Kidney (tissue), 22 donors: Measurements from ENCODE around the gene TCTA. TPM values are rescaled to one million over a fixed set of nuclear protein-coding genes. Genes with fewer than 3 reads are reported as not detected.

Experiments
- DNase-seq, 5 donors: peaks; one replicate each; pipeline ENCODE4 v3.0.0-alpha.2; 2013 to 2020
- FAIRE-seq: peaks from 2 replicates; lab custom pipeline; 2012; peaks lifted over from hg19 to GRCh38; lab: Jason Lieb, UNC
- H3K27ac ChIP-seq, 2 donors: one replicate each; pipeline ENCODE4 v1.7.0; 2013; ENCODE audit warnings: low read depth in 2 of 2, low read length in 2 of 2, inconsistent platforms in 1 of 2
- H3K27me3 ChIP-seq: one replicate; pipeline ENCODE4 v1.7.1; 2013; ENCODE audit warnings: low read length, inconsistent platforms; ENCODE audit not compliant: control insufficient read depth, insufficient read depth
- H3K36me3 ChIP-seq, 3 donors: one replicate each; pipeline versions ENCODE4 v1.7.0 to v1.7.1; 2013; ENCODE audit warnings: low read length in 3 of 3, control low read depth in 1 of 3, inconsistent platforms in 1 of 3; ENCODE audit not compliant: insufficient read depth in 3 of 3, control insufficient read depth in 2 of 3
- H3K4me1 ChIP-seq, 3 donors: one replicate each; pipeline versions ENCODE4 v1.7.0 to v1.7.1; 2013; ENCODE audit warnings: low read length in 3 of 3, inconsistent platforms in 1 of 3, low read depth in 1 of 3; ENCODE audit not compliant: control insufficient read depth in 2 of 3, insufficient read depth in 2 of 3
- H3K4me3 ChIP-seq, 3 donors: one replicate each; pipeline versions ENCODE4 v1.7.0 to v1.8.1; 2013; ENCODE audit warnings: low read length in 3 of 3, control low read depth in 1 of 3, inconsistent platforms in 1 of 3
- H3K9ac ChIP-seq, 3 donors: one replicate each; pipeline versions ENCODE4 v1.7.0 to v1.7.1; 2013; ENCODE audit warnings: low read length in 3 of 3, control low read depth in 1 of 3, inconsistent platforms in 1 of 3
- H3K9me3 ChIP-seq, 3 donors: one replicate each; pipeline versions ENCODE4 v1.7.0 to v1.7.1; 2013; ENCODE audit warnings: low read length in 3 of 3, control low read depth in 1 of 3, inconsistent platforms in 1 of 3; ENCODE audit not compliant: control insufficient read depth in 2 of 3, insufficient read depth in 1 of 3
- intact Hi-C: fragments of 100-400 bp; cut with DNase I; formaldehyde crosslinking; loops from one replicate; pipeline ENCODE4 v1.11.1; 2022
- long read RNA-seq, 10 donors: library from polyadenylated mRNA in 1 of 10; unstranded in 1 of 10; transcript quantifications; one replicate each; pipeline ENCODE4 v2.0.0 and lab custom pipeline, GENCODE V29; 2021 to 2026
- polyA plus RNA-seq: library from polyadenylated mRNA; stranded (reverse); fragments of 350-450 nt; fragmentation: Illumina TruSeq; extraction: RNeasy Lipid Tissue Mini Kit (QIAGEN cat#74804); gene quantifications from one replicate; pipeline ENCODE4 v1.2.3, GENCODE V29; 2014; ENCODE audit warnings: low read depth, low replicate concordance; ENCODE audit not compliant: insufficient read depth
- total RNA-seq: library from RNA; stranded (reverse); fragmentation: NEBNext Ultra II Directional; extraction: Animal tissue kit (Norgen Biotek cat#: 25700); gene quantifications from one replicate; pipeline ENCODE4 v1.2.1, GENCODE V29; 2021
- TF ChIP-seq, protein P1 (sequence below): IDR thresholded peaks from 3 replicates; pipeline ENCODE4 v1.5.1; 2012; ENCODE audit warnings: mild to moderate bottlenecking, moderate library complexity, borderline replicate concordance; ENCODE audit not compliant: insufficient read depth; ENCODE audit errors: extremely low read depth
- donor health status: control.
- donor health status: control.
- donor health status: control.
- donor health status: control.
- donor health status: control.
- donor health status: DM: yes; HTN: yes; CAD: no.
- donor health status: Normal renal cell carcinoma (clear cell type).

The TCTA gene, protein sequence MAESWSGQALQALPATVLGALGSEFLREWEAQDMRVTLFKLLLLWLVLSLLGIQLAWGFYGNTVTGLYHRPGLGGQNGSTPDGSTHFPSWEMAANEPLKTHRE
- total RNA-seq: 76.7 TPM
- polyA plus RNA-seq: 83.2 TPM
- long read RNA-seq, donor 1, transcript TCTA-201 (3 exons, 2,146 nt): major isoform, 13 of 14 reads
- long read RNA-seq, donor 1, partial matches to known transcripts: 0 of 14 reads
- long read RNA-seq, donor 1, other reads (novel, unspliced or antisense): 0 of 14 reads
- long read RNA-seq, donor 2, transcript TCTA-201 (3 exons, 2,146 nt): major isoform, 10 of 12 reads
- long read RNA-seq, donor 2, partial matches to known transcripts: 0 of 12 reads
- long read RNA-seq, donor 2, other reads (novel, unspliced or antisense): 0 of 12 reads
- long read RNA-seq, donor 3, transcript TCTA-201 (3 exons, 2,146 nt): major isoform, 15 of 19 reads
- long read RNA-seq, donor 3, partial matches to known transcripts: 0 of 19 reads
- long read RNA-seq, donor 3, other reads (novel, unspliced or antisense): 0 of 19 reads
- long read RNA-seq, donor 4, transcript TCTA-201 (3 exons, 2,146 nt): major isoform, 20 of 22 reads
- long read RNA-seq, donor 4, partial matches to known transcripts: 0 of 22 reads
- long read RNA-seq, donor 4, other reads (novel, unspliced or antisense): 0 of 22 reads
- long read RNA-seq, donor 5, partial matches to known transcripts: 0 of 1 reads
- long read RNA-seq, donor 5, other reads (novel, unspliced or antisense): 0 of 1 reads
- long read RNA-seq, donor 6, partial matches to known transcripts: 0 of 4 reads
- long read RNA-seq, donor 6, other reads (novel, unspliced or antisense): 0 of 4 reads
- long read RNA-seq, donor 7, transcript TCTA-201 (3 exons, 2,146 nt): major isoform, 32 of 50 reads
- long read RNA-seq, donor 7, partial matches to known transcripts: 15 of 50 reads
- long read RNA-seq, donor 7, other reads (novel, unspliced or antisense): 0 of 50 reads
- long read RNA-seq, donor 8, transcript TCTA-201 (3 exons, 2,146 nt): major isoform, 15 of 15 reads
- long read RNA-seq, donor 8, partial matches to known transcripts: 0 of 15 reads
- long read RNA-seq, donor 8, other reads (novel, unspliced or antisense): 0 of 15 reads
- long read RNA-seq, donor 9, transcript TCTA-201 (3 exons, 2,146 nt): major isoform, 6 of 6 reads
- long read RNA-seq, donor 9, partial matches to known transcripts: 0 of 6 reads
- long read RNA-seq, donor 9, other reads (novel, unspliced or antisense): 0 of 6 reads
- long read RNA-seq, donor 10, transcript TCTA-201 (3 exons, 2,146 nt): major isoform, 12 of 13 reads
- long read RNA-seq, donor 10, partial matches to known transcripts: 0 of 13 reads
- long read RNA-seq, donor 10, other reads (novel, unspliced or antisense): 0 of 13 reads

GRCh38 chr3:49411968-49412631 lies at the start of gene TCTA, which contains the start of gene RHOA:
TCTA (plus strand) TSS chr3:49412423; CDS start chr3:49412427, 4 bp downstream.
RHOA (minus strand) TSS chr3:49411976; CDS start chr3:49375589, 36,387 bp downstream.
- TF ChIP-seq, protein P1, sequence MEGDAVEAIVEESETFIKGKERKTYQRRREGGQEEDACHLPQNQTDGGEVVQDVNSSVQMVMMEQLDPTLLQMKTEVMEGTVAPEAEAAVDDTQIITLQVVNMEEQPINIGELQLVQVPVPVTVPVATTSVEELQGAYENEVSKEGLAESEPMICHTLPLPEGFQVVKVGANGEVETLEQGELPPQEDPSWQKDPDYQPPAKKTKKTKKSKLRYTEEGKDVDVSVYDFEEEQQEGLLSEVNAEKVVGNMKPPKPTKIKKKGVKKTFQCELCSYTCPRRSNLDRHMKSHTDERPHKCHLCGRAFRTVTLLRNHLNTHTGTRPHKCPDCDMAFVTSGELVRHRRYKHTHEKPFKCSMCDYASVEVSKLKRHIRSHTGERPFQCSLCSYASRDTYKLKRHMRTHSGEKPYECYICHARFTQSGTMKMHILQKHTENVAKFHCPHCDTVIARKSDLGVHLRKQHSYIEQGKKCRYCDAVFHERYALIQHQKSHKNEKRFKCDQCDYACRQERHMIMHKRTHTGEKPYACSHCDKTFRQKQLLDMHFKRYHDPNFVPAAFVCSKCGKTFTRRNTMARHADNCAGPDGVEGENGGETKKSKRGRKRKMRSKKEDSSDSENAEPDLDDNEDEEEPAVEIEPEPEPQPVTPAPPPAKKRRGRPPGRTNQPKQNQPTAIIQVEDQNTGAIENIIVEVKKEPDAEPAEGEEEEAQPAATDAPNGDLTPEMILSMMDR: no peak
- no peaks in the 10 kb centered on the region for H3K27me3 ChIP-seq
- H3K4me1 ChIP-seq: peaks cover 0 to 32% (median 20%) of the 10 kb centered on the region in 3 donors
- intact Hi-C loops: no loop called here
- peaks cover 0 to 10% (median 0%) of the 10 kb centered on the region in 3 donors for H3K36me3 ChIP-seq
- peak; percentile 89 for FAIRE-seq
- H3K4me3 ChIP-seq: peak within 1 kb of the TSS; percentile 90 to 99 (median 96)
- H3K9ac ChIP-seq: peak within 1 kb of the TSS; percentile 92 to 99 (median 92)
- H3K9me3 ChIP-seq: no peaks in the 10 kb centered on the region
- peak within 1 kb of the TSS; percentile 94 to 96 for H3K27ac ChIP-seq
- peak; percentile 99 to 100 (median 100) for DNase-seq

DNA sequence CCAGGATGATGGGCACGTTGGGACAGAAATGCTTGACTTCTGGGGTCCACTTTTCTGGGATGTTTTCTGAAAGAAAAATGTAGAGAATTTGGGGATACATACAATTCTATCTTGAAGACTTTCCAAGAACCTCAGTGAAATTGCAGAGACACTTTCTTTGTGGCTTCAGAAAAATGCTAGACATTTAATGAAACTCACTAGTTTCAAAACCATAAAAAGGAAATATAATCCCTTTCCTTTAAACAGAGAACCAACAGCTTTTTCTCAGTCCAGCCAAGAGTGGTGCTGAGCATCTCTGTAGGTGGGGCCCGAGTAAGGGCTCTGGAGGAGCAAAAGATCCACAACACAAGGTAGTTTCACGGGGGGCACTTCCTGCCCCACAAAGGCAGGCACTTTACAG lies 49.7 kb upstream of the TCTA start:
- FAIRE-seq: no peak
- no peak overlapping the region for H3K27ac ChIP-seq

More for the DNA sequence above, 49.7 kb upstream of the TCTA start:
- TF ChIP-seq, protein P1: no peak
- Histone ChIP-seq H3K9me3 (no peaks in the 10 kb centered on the region), H3K4me3 (no peak overlapping the region), H3K27me3 (no peaks in the 10 kb centered on the region), H3K9ac (no peak overlapping the region), H3K4me1 (peaks cover 0 to 9% (median 8%) of the 10 kb centered on the region in 3 donors), H3K36me3 (peaks cover 2 to 40% (median 7%) of the 10 kb centered on the region in 3 donors)
- DNase-seq: no peak
- intact Hi-C loops: no loop called here
